Cardiac muscle cell (in vitro differentiated cells and primary cell): ENCODE data around the gene SLC27A2. TPM values are rescaled to one million over a fixed set of nuclear protein-coding genes. Genes with fewer than 3 reads are reported as not detected.

Experiments used
- DNase-seq, 2 donors: peaks; one replicate each; pipeline versions ENCODE4 v3.0.0 to v3.0.0-alpha.2; 2010 to 2017; ENCODE audit warnings: low read depth in 1 of 2, low spot score in 1 of 2
- H3K27ac ChIP-seq: fragments of 200-600 bp; sonication (generic); 2 replicates; pipeline ENCODE4 v1.5.1; 2016
- H3K27me3 ChIP-seq: fragments of 200-600 bp; sonication (generic); 2 replicates; pipeline ENCODE4 v1.6.0; 2016; ENCODE audit warnings: control low read depth
- H3K36me3 ChIP-seq: fragments of 200-600 bp; sonication (generic); 2 replicates; pipeline ENCODE4 v1.5.1; 2016; ENCODE audit warnings: control low read depth
- H3K4me1 ChIP-seq: fragments of 200-600 bp; sonication (generic); 2 replicates; pipeline ENCODE4 v1.8.1; 2017; ENCODE audit warnings: low read depth, mild to moderate bottlenecking, mixed run types
- H3K4me3 ChIP-seq: fragments of 200-600 bp; sonication (generic); 2 replicates; pipeline ENCODE4 v1.5.1; 2016; ENCODE audit warnings: mild to moderate bottlenecking
- H3K9me3 ChIP-seq: fragments of 200-600 bp; sonication (generic); 2 replicates; pipeline ENCODE4 v1.5.1; 2017; ENCODE audit warnings: low read depth, mild to moderate bottlenecking, control low read depth
- polyA plus RNA-seq: library from polyadenylated mRNA; unstranded; fragments of >200 nt; fragmentation: Nextera tagmentation; extraction: Ambion mirVana; gene quantifications from 2 replicates; pipeline ENCODE4 v1.2.1, GENCODE V29; 2016
- total RNA-seq: library from RNA; depleted of rRNA; stranded (reverse); fragments of >200 nt; gene quantifications from 2 replicates; pipeline ENCODE4 v1.2.3, GENCODE V29; 2016
- TF ChIP-seq, protein P1 (sequence below): IDR thresholded peaks from 2 replicates; pipeline ENCODE4 v1.5.1; 2012; ENCODE audit warnings: low read depth, mild to moderate bottlenecking, low read length

SLC27A2 gene
- total and polyA plus RNA-seq, 2 experiments from 2014 or later: not detected

DNA sequence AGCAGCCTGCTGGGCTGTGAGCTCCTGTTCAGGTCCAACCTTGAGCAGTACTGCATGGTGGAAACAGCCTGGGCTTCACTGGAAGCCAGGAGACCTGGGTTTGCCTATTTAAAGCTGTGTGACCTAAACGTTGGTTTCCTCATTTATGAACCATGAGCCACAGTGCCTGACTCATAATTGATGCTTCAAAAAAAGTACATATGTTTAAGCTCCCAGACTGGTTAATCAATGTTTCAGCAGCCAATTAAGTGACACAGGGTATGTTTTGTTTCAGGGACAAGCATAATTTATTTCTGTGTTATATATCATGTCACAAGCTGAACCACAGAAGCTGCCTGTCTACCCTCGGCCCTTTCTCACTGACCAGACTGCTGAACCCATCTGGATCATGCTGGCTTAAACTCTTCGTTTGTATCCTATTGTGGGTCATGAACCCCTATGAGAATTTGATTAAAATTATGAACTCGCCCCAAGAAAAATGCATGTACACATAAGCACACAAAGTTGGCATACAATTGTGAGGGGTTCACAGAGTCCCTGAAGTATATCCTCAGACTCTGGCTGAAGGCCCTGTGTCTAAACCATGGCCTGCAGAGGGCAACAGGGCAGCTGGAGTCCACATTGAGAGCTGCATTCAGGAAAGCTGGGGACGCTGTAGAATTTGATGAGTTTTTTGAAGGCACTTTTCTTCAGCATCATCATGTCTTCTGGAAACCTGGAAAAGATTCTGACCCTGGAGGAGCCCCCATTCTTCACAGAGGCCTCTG lies 59.9 kb downstream of the SLC27A2 start:
- H3K36me3 ChIP-seq: no peaks in the 10 kb centered on the region
- H3K27ac ChIP-seq: no peak overlapping the region
- no peaks in the 10 kb centered on the region for H3K9me3 ChIP-seq
- H3K27me3 ChIP-seq: peaks cover 73% of the 10 kb centered on the region
- no peak for DNase-seq
- TF ChIP-seq, protein P1, sequence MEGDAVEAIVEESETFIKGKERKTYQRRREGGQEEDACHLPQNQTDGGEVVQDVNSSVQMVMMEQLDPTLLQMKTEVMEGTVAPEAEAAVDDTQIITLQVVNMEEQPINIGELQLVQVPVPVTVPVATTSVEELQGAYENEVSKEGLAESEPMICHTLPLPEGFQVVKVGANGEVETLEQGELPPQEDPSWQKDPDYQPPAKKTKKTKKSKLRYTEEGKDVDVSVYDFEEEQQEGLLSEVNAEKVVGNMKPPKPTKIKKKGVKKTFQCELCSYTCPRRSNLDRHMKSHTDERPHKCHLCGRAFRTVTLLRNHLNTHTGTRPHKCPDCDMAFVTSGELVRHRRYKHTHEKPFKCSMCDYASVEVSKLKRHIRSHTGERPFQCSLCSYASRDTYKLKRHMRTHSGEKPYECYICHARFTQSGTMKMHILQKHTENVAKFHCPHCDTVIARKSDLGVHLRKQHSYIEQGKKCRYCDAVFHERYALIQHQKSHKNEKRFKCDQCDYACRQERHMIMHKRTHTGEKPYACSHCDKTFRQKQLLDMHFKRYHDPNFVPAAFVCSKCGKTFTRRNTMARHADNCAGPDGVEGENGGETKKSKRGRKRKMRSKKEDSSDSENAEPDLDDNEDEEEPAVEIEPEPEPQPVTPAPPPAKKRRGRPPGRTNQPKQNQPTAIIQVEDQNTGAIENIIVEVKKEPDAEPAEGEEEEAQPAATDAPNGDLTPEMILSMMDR: no peak
- H3K4me3 ChIP-seq: no peak overlapping the region
- no peaks in the 10 kb centered on the region for H3K4me1 ChIP-seq

DNA sequence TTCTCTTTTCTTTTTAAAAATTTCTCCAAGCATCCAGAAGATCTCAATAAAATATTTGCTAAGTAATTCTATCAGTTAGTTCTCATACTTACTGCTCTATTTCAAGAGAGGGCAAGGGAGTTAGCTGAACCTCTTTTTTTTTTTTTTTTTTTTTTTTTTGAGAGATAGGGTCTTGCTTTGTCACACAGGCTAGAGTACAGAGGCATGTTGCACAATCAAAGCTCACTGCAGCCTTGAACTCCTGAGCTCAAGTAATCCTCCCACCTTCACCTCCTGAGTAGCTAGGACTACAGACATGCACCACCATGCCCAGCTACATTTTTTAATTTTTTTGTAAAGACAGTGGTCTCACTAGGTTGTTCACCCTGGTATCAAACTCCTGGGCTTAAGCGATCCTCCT lies 62.2 kb downstream of the SLC27A2 start:
- no peak overlapping the region for H3K27ac ChIP-seq
- H3K27me3 ChIP-seq: peaks cover 79% of the 10 kb centered on the region
- TF ChIP-seq, protein P1: no peak
- H3K4me1 ChIP-seq: no peaks in the 10 kb centered on the region
- no peak for DNase-seq
- no peaks in the 10 kb centered on the region for H3K9me3 ChIP-seq
- no peaks in the 10 kb centered on the region for H3K36me3 ChIP-seq
- no peak overlapping the region for H3K4me3 ChIP-seq

DNA sequence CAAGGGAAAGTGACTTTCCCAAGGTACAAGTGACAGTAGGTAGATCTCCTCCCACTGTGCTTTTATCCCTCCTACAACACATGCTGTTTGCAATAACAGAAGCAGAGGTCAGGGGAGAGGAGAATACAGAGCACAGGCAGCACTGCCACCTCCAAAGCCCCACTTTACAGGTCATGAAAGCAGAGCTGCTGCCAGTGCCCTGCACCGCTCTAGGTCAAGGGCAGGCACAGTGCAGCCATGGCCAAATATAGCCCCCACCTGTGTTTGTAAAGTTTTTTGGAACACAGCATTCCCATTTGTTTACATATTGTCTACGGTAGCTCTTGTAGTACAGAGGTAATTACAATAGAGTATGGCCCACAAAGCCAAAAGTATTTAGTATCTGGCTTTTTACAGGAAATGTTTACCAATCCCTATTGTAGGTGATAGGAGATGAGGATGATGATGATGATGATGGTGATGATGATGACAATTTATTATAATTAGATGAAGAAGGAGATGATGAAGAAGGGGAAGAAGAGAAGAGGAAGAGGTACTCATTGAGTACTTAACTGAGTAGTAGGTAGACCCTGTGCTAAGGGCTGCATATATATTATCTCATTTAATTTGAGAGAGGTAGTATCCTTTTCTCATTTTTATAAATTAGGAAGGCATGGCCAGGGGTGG lies 63.1 kb downstream of the SLC27A2 start:
- Histone ChIP-seq H3K9me3 (no peaks in the 10 kb centered on the region), H3K4me1 (peaks cover under 1% of the 10 kb centered on the region), H3K27ac (no peak overlapping the region), H3K27me3 (peaks cover 84% of the 10 kb centered on the region), H3K4me3 (no peak overlapping the region), H3K36me3 (no peaks in the 10 kb centered on the region)
- TF ChIP-seq, protein P1: no peak
- no peak for DNase-seq

- H3K4me1 ChIP-seq: peaks cover 8% of the 10 kb centered on the region
- H3K27ac ChIP-seq: no peak overlapping the region
- TF ChIP-seq, protein P1: no peak
- H3K27me3 ChIP-seq: peaks cover 78% of the 10 kb centered on the region
- no peaks in the 10 kb centered on the region for H3K36me3 ChIP-seq
- DNase-seq: no peak
- H3K9me3 ChIP-seq: no peaks in the 10 kb centered on the region
- H3K4me3 ChIP-seq: no peak overlapping the region
Observed at GRCh38 chr15:50246631-50247030, 64.6 kb downstream of the SLC27A2 start.

DNA sequence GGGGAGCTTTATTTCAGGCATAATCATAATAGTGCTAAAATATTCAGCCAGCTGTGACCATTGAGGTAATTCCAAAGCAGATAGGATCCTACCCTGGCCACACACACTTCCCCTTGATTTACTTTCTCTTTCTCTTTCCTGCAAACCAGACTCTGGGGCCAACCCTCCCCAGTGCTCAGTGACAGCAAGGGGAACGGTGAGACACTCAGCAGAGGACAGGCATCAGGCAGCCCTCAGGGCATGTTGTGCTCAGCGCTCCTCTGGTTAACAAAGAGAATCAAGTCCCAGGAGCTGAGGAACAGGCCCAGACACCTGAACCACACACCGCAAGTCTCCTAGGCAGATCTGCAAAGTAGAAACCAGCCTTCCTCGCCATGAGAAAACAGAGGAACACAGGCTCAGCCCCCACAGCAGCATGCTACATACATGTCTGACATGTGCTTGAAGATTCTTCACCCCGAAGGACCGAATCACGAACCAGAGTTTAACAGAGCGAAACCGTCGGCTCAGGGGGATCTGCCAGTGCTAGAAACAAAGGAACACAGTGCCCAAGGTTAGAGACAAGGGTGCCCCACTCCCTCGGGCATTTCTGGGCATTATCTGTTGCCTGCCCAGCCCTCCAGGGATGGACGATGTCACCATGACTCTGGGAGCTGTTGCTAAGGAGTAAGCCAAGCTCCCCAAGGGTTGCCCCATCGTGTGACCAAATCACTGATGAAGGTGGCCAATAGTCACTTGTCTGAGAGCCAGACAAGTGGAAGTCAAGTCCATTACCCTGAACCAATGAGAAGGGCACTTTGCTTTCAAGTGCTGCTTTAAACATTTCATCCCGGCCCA lies 66.0 kb downstream of the SLC27A2 start:
- DNase-seq: no peak
- Histone ChIP-seq H3K27ac (no peak overlapping the region), H3K9me3 (no peaks in the 10 kb centered on the region), H3K4me1 (peaks cover 8% of the 10 kb centered on the region), H3K27me3 (peaks cover 77% of the 10 kb centered on the region), H3K36me3 (no peaks in the 10 kb centered on the region), H3K4me3 (no peak overlapping the region)
- TF ChIP-seq, protein P1: no peak
